ENCODE data around the gene EFNA3. TPM values are rescaled to one million over a fixed set of nuclear protein-coding genes. Genes with fewer than 3 reads are reported as not detected.

The EFNA3 gene
- total RNA-seq, 1 experiment from 2014 or later = 20.4 TPM

GRCh38 chr1:155127105-155127966, 48.7 kb downstream of the EFNA3 start, which contains the start of gene EFNA1:
EFNA1 (plus strand) TSS chr1:155127876; CDS start chr1:155127978, 102 bp downstream.
- H3K4me2 ChIP-seq (ENCODE audit: low read length) = peak within 1 kb of the TSS; percentile 99
- H3K27ac ChIP-seq (ENCODE audit: low read depth, low read length) = peak within 1 kb of the TSS; percentile 97
- H3K9me2 ChIP-seq (ENCODE audit: insufficient read depth) = no peaks in the 10 kb centered on the region
- peaks cover 29 to 73% of the 10 kb centered on the region in 2 experiments for H3K4me1 ChIP-seq (ENCODE audit: control insufficient read depth in 1 of 2, insufficient read depth in 2 of 2, low read length in 2 of 2)
- peak; percentile 98 for TF ChIP-seq POLR2AphosphoS5 (IDR thresholded peaks at IDR 0.05; ENCODE audit: low read depth, low read length)
- TF ChIP-seq ZNF274 (IDR thresholded peaks at IDR 0.05; ENCODE audit: low read depth, low read length) = no peak
- no peak for TF ChIP-seq JUND (IDR thresholded peaks at IDR 0.05)
- ChIA-PET POLR2A (no interaction called here), CTCF (interaction anchor here (0.7 to 3.5 kb wide), 2 partner anchors 36 to 43 kb away, joined by 3 to 11 read pairs; no protein-coding TSS in a partner anchor), RAD21 (ENCODE audit: low non-redundant PET in 1 of 2, low total read pairs in 2 of 2, uncharacterized antibody in 2 of 2, unreplicated experiment in 2 of 2) (no interaction called here)
- no peaks in the 10 kb centered on the region for H4K20me1 ChIP-seq (ENCODE audit: insufficient read depth)
- no peaks in the 10 kb centered on the region for H3K27me3 ChIP-seq (ENCODE audit: insufficient read depth, low read length)
- H3K4me3 ChIP-seq (replicated peaks in 1 of 2; ENCODE audit: low read depth in 1 of 2, low read length in 2 of 2) = peak within 1 kb of the TSS; percentile 70 to 97
- no peaks in the 10 kb centered on the region for H3K9me3 ChIP-seq (ENCODE audit: control insufficient read depth in 1 of 2, insufficient read depth in 1 of 2, low read depth in 1 of 2, low read length in 2 of 2)
- peak within 1 kb of the TSS; percentile 91 for H3K9ac ChIP-seq (ENCODE audit: low read length)
- H2AFZ ChIP-seq (ENCODE audit: low read depth, low read length, poor library complexity, severe bottlenecking) = no peak within 1 kb of the TSS
- intact Hi-C loops (cut with micrococcal nuclease) = no loop called here
- DNase-seq (ENCODE audit: low read depth, low spot score) = no peak
- BruUV-seq (replicated peaks) = no TSS peak
- peaks cover 41% of the 10 kb centered on the region for H3K79me2 ChIP-seq (ENCODE audit: insufficient read depth, low read length)
- peak; percentile 58 for ATAC-seq
- peaks cover 7 to 12% of the 10 kb centered on the region in 2 experiments; a peak in 3 of 4 replicates for H3K36me3 ChIP-seq (ENCODE audit: control insufficient read depth in 1 of 2, insufficient read depth in 2 of 2, low read length in 2 of 2)

GRCh38 chr1:155127967-155128754, 49.5 kb downstream of the EFNA3 start:
- H3K4me2 ChIP-seq (ENCODE audit: low read length) = peak overlapping the region; percentile 99
- H3K27ac ChIP-seq (ENCODE audit: low read depth, low read length) = peak overlapping the region; percentile 97
- no peaks in the 10 kb centered on the region for H3K9me3 ChIP-seq (ENCODE audit: control insufficient read depth in 1 of 2, insufficient read depth in 1 of 2, low read depth in 1 of 2, low read length in 2 of 2)
- ChIA-PET POLR2A (interaction anchor here (2.3 kb wide), 1 partner anchor 66 kb away, joined by 7 read pairs; no protein-coding TSS in a partner anchor), CTCF (interaction anchor here (0.7 to 3.5 kb wide), 4 partner anchors 37 to 45 kb away, joined by 3 to 13 read pairs (median 7); partner anchors contain the start of gene KRTCAP2), RAD21 (ENCODE audit: low non-redundant PET in 1 of 2, low total read pairs in 2 of 2, uncharacterized antibody in 2 of 2, unreplicated experiment in 2 of 2) (no interaction called here)
- H3K79me2 ChIP-seq (ENCODE audit: insufficient read depth, low read length) = peaks cover 41% of the 10 kb centered on the region
- TF ChIP-seq ZFX (IDR thresholded peaks at IDR 0.05) (no peak), POLR2AphosphoS5 (IDR thresholded peaks at IDR 0.05; ENCODE audit: low read depth, low read length) (no peak), CTCF (IDR thresholded peaks at IDR 0.05 in 2 of 3, conservative IDR thresholded peaks at IDR 0.05 in 1 of 3; ENCODE audit: borderline replicate concordance in 1 of 3, insufficient read depth in 1 of 3, low read depth in 2 of 3, low read length in 2 of 3) (no peak)
- no peaks in the 10 kb centered on the region for H4K20me1 ChIP-seq (ENCODE audit: insufficient read depth)
- H2AFZ ChIP-seq (ENCODE audit: low read depth, low read length, poor library complexity, severe bottlenecking) = no peak overlapping the region
- BruUV-seq (replicated peaks) = no TSS peak
- intact Hi-C loops (cut with micrococcal nuclease) = loop anchor here (2.0 kb wide), 1 partner anchor 33 kb away; no protein-coding TSS in a partner anchor
- H3K9ac ChIP-seq (ENCODE audit: low read length) = peak overlapping the region; percentile 91
- no peaks in the 10 kb centered on the region for H3K27me3 ChIP-seq (ENCODE audit: insufficient read depth, low read length)
- no peaks in the 10 kb centered on the region for H3K9me2 ChIP-seq (ENCODE audit: insufficient read depth)
- no peak for DNase-seq (ENCODE audit: low read depth, low spot score)
- peak overlapping the region; percentile 70 to 97 for H3K4me3 ChIP-seq (replicated peaks in 1 of 2; ENCODE audit: low read depth in 1 of 2, low read length in 2 of 2)
- peaks cover 7 to 18% of the 10 kb centered on the region in 2 experiments; a peak in 3 of 4 replicates for H3K36me3 ChIP-seq (ENCODE audit: control insufficient read depth in 1 of 2, insufficient read depth in 2 of 2, low read length in 2 of 2)
- ATAC-seq = peak; percentile 4
- peaks cover 29 to 75% of the 10 kb centered on the region in 2 experiments for H3K4me1 ChIP-seq (ENCODE audit: control insufficient read depth in 1 of 2, insufficient read depth in 2 of 2, low read length in 2 of 2)

All from HCT116 (cell line).